LNCAP (cell line): ENCODE data around the gene NDUFB8.

ENCODE experiments used
- TF ChIP-seq, protein P1 (sequence below): fragments of 450-650 bp; IDR thresholded peaks from 2 replicates; pipeline ENCODE4 v1.5.1; 2017; ENCODE audit warnings: mild to moderate bottlenecking

Gene NDUFB8

DNA sequence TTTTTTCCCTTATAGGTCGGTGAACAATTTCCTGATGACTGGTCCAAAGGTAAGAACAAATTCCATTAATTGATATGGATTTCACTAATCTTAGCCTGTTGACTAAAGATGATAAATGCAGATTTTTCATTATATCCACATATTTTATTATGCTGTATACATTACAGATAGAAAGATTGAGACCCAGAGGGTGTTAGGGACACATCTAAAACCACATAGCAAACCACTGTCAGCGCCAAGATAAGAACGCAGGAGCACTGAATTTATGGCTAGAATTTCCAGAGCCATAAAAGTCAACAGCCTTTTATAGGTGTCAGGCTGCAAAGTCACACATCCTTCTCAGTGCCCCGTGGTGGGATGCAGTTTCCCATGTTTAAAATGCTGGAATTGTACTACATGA is 50.6 kb downstream of the NDUFB8 start:
- TF ChIP-seq, protein P1, sequence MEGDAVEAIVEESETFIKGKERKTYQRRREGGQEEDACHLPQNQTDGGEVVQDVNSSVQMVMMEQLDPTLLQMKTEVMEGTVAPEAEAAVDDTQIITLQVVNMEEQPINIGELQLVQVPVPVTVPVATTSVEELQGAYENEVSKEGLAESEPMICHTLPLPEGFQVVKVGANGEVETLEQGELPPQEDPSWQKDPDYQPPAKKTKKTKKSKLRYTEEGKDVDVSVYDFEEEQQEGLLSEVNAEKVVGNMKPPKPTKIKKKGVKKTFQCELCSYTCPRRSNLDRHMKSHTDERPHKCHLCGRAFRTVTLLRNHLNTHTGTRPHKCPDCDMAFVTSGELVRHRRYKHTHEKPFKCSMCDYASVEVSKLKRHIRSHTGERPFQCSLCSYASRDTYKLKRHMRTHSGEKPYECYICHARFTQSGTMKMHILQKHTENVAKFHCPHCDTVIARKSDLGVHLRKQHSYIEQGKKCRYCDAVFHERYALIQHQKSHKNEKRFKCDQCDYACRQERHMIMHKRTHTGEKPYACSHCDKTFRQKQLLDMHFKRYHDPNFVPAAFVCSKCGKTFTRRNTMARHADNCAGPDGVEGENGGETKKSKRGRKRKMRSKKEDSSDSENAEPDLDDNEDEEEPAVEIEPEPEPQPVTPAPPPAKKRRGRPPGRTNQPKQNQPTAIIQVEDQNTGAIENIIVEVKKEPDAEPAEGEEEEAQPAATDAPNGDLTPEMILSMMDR = no peak

DNA sequence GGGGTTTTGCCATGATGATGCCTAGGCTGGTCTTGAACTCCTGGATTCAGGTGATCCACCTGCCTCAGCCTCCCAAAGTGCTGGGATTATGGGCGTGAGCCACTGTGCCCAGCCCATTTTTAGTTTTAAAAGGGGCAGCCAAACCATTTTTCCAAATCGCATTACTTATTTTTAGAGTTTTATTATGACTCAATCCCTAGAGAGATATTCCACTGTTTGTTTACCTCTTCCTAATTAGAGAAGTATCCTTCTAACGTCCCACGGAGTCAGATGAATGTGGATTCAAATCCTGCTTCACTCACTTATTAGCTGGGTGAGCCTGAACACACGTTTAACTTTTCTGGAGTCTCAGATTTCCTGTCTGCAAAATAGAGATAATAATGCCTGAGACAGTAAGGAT is 51.7 kb downstream of the NDUFB8 start:
- TF ChIP-seq, protein P1 = no peak
